Activated CD4-positive, alpha-beta T cell treated with anti-CD3 and anti-CD28 coated beads, Interleukin-2, amount 50 U/mL, for 16 hours (primary cell): ENCODE results near the gene SLC25A45.

Experiments used
- DNase-seq: peaks from one replicate; pipeline ENCODE4 v3.0.0-alpha.2; 2020

The SLC25A45 gene, protein sequence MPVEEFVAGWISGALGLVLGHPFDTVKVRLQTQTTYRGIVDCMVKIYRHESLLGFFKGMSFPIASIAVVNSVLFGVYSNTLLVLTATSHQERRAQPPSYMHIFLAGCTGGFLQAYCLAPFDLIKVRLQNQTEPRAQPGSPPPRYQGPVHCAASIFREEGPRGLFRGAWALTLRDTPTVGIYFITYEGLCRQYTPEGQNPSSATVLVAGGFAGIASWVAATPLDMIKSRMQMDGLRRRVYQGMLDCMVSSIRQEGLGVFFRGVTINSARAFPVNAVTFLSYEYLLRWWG

DNA sequence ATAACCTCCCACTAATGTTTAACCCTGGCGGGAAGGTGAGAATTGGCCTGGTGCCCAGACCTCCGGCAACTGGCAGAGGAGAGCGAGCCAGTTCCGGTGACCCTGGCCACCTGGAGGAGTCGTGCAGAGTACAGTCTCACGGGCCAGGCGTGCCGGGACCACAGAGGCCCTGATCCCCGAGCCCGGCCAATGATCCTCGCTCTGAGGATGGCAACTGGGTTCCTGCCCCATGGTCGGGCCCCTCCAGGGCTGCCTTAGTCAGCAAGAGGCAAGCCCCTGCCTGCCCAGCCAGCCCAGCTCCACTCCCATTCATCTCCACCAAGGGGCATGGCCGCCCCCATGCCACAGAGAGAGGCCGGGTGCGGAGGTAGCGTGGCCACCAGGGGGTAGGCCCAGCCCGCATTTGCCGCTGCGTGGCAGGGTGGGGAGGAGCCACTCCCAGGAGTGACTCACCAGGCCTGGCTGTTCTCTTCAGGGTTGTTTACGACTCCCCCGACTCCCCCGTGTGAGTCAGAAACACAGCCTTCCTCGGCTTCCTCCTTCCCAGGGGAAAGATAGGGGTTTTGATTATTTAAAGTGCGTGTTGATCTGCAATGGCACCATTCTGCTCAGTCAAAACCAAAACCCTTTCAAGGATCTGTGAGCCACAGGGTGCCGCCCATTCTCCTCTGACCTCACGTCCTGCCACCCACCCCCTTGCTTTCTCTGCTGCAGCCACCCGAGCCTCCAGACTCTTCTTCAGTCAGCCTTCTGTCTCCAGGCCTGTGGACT, at the start of gene SLC25A45:
Gene SLC25A45, minus strand, starts transcription at position 614 of the 771 bp plus-strand sequence. CDS start 695 bp downstream, outside the sequence.
- peak; percentile 97 for DNase-seq

DNA sequence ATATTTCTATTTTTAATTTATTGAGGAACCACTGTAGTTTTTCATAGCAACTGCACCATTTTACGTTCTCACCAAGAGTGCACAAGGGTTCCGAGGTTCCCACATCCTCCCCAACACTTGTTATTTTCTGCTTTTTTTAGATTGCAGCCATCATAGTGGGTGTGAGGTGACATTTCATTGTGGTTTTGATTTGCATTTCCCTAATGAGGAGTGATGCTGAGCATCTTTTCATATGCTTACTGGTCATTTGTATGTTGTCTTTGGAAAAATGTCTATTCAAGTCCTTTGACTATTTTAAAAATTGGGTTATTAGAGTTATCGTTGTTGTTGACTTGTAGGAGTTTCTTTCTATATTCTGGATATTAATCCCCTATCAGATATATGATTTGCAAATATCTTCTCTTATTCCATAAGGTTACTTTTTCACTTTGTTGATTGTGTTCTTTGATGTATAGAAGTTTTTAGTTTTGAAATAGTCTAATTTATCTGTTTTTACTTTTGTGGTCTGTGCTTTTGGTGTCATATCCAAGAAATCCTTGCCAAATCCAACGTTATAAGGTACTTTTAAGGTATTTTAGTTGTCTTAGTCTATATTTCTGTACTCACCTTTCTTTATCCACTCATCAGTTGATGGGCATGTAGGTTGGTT, 49.1 kb upstream of the SLC25A45 start:
- DNase-seq: peak; percentile 58

DNA sequence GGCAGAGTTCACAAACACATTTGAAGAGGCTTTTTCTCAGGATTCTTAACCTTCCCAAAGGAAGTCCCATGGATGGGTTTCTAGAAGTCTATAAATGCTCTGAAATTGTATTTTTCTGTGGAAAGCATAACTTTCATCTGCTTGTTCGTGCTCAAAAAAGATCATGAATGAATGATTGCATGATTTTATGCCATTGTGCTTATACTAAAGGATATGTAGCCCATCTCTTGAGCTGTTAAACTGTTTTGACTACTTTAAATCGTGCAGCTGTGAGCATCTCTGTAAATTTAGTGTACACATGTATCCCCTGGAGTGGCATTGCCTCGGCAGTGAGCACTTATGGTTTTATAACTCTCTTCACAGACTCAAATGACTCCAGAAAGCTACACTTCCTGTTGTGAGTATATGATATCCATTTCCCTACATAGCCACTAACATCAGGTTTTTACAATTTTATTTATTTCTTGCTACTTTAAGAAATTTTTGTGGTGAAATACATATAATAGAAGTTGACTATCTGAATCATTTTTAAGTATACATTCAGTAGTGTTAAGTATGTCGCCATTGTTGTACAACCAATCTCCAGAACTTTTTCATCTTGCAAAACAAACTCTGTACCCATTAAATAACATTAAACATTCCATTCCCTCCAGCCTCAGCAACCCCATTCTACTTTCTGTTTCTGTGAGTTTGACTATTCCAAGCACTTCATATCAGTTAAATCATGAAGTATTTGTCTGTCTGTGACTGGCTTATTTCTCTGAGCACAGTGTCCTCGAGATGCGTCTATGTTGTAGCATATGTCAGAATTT, 48.2 kb upstream of the SLC25A45 start:
- DNase-seq: peak; percentile 51

DNA sequence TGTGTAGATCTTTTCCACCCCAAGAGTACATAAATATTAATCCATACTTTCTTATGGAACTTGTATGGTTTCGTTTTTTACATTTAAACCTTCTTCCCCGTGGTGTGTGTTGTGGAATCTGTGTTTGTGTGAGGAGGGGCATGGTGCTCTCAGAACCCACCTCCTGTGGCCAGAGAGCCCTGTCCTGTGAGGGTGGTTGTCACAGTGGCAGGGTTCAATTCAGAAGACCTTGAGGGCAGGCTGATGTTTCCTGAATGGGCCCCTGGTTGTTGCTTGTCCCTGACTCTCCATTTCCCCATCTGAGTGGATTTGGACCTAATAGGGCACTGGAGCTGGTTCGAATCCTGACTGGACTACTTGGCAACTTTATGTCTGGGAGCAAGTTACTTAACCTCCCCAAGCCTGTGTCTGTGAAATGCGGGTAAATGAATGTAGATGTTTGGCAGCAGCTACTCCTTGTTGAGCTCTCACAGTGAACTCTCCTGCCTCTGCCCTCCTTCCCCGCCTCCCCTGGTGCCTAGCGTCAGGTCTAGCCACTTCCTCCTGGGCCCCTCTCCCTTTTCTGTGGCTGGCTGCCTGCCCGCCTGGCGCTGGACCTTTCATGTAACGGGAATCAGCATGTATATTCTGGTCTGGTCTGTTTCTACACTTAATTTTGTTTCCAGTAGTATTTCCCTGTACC, 47.4 kb upstream of the SLC25A45 start:
- peak; percentile 64 for DNase-seq

DNA sequence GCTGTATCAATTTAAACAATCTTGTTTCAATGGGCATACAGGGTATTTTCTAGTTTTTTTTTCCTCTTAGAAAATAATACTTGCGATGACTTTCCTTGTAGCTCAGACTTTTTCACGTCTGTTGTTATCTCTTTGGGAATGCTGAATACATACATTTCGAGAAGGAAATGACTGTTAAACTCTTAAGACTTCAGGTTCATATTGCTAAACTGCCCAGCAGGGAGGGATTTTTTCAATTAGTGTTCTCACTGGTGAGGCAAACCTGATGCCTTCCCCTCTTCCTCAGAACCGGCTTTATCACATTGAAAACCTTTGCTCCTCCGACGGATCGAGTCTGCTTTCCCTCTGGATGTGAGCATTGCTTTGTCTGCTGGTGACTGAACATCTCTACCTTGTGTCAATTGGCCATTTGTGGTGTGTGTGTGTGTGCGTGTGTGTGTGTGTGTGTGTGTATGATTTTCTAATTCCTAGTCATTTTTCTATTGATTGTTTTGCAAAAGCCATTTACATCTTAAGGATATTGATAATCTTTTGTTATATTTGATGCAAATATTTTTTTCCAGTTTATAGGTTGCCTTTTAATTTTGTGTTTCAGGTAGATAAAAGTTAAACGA, 46.7 kb upstream of the SLC25A45 start:
- DNase-seq: peak; percentile 43

DNA sequence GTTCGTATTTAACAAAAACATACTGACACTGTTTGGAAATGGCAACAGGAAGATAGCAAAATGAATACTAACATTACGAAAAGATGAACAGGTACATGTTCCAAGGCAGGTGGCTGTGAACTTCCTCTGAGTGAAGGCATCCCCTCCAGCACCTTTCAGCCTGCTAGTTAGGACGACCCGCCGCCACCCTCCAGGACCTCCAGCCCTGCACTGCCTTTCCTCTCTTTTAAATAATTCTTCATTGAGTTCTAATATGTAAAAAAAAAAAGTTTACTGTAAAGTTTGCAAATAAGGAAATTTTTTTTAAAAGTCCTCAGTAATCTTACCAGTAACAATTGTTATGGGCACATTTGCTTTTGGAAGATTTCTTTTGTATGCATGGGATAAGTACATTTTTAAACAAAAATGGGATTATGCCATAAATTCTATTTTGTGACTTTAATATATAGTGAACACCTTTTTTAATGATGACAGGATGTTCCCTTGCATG, 46.2 kb upstream of the SLC25A45 start:
- DNase-seq: no peak

DNA sequence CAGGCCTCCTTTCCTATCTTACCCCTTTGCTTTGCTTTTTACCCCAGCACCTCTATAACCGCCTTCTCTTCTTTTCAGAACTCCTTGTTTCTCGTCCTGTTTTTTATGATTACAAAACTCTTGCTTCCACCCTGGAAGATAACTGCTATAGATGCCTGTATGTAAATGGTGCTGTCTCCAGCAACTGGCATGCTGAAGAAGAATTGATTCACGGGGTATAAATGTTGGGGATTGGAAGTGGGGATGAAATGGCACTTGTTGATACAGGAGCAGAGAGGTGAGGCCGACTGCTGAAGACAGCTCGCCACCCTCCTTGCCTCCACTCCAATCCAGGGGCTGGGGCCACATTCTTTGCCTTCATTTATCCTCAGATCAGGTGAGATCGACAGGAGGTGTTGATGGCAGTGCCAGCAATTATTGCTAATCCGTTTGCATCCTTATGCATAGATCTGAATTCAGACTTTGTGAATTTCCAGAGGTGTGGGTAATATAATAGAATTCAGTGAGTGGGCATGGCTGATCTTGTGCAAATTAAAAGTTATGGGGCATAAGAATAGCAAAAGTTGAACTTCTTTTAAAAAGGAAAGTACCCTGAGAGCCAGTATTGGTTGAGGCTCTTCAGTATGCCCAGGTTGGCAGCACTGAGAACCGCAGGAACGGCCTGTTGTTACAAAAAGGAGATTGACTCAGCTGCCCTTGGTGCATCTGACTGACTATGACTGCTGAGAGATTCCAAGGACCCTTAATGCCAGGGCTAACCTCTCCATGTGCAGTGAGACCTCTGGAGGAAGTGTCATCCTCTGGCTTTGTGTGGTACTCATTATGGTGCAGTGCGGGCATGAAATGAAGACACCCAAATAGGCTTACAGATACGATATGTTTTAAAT, 45.5 kb upstream of the SLC25A45 start:
- DNase-seq: peak; percentile 71

DNA sequence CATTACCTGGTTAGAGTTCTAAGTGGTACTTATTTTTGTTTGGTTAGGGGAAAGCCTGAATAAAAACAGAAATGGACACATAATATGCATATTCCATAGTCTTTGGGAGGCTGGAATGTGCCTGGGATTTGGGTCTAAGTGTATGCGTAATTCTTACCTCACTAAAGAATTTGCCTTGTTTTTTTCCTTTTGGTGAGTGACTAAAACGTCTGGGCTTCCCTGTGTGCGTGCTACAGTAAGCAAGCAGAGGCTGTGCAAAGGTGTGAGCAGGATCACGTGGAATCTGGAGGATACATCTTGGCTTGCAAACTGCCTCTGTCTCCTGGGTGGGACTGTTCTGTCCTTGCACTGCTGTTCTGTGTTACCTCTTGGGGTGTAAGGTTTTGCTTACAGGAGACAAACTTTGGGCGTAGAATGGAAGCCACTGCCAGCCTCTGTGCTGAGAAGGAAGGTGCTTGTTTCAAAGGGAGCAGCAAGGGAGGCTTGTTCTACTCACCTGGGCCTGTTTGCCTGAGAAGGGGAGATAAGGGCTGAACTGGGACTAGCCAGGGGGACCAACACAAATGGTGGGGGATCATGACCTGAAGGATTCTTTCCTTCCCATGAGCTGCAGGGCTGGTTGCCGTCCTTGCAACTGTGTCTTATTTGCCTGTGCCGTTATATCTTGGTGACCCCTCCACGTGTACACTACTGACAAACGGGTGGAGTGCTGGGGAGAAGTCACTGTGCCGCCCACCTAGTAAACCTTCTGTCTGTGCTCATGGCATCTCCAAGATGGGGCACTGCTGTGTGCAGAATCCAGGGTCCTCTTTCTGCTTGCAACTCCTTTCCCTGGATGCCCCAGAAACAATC, 44.6 kb upstream of the SLC25A45 start:
- DNase-seq: peak; percentile 62

DNA sequence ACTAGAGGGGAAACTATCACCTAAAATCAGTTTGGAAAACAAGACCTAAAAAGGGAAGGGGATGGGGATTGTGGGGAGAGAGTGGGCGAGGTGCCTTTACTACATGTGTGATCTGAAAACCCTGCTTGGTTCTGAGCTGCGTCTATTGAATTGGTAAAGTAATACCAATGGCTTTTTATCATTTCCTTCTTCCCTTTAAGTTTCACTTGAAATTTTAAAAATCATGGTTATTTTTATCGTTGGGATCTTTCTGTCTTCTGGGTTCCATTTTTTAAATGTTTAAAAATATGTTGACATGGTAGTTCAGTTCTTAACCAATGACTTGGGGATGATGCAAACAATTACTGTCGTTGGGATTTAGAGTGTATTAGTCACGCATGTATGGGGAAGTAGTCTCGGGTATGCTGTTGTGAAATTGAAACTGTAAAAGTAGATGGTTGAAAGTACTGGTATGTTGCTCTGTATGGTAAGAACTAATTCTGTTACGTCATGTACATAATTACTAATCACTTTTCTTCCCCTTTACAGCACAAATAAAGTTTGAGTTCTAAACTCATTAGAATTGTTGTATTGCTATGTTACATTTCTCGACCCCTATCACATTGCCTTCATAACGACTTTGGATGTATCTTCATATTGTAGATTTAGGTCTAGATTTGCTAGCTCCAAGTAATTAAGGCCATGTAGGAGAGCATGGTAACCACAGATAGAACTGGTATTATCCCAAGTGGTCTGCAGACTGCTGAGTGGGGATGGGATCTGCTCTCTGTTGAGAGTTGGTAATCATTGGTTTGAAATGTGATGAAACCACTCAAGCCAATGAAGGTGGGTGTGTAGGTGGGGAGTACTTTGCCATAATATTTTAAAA, 43.8 kb upstream of the SLC25A45 start:
- peak; percentile 91 for DNase-seq

DNA sequence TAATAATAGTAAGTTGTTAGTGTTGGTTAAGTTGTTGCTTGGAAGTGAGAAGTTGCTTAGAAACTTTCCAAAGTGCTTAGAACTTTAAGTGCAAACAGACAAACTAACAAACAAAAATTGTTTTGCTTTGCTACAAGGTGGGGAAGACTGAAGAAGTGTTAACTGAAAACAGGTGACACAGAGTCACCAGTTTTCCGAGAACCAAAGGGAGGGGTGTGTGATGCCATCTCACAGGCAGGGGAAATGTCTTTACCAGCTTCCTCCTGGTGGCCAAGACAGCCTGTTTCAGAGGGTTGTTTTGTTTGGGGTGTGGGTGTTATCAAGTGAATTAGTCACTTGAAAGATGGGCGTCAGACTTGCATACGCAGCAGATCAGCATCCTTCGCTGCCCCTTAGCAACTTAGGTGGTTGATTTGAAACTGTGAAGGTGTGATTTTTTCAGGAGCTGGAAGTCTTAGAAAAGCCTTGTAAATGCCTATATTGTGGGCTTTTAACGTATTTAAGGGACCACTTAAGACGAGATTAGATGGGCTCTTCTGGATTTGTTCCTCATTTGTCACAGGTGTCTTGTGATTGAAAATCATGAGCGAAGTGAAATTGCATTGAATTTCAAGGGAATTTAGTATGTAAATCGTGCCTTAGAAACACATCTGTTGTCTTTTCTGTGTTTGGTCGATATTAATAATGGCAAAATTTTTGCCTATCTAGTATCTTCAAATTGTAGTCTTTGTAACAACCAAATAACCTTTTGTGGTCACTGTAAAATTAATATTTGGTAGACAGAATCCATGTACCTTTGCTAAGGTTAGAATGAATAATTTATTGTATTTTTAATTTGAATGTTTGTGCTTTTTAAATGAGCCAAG, 42.9 kb upstream of the SLC25A45 start:
- DNase-seq: peak; percentile 95

DNA sequence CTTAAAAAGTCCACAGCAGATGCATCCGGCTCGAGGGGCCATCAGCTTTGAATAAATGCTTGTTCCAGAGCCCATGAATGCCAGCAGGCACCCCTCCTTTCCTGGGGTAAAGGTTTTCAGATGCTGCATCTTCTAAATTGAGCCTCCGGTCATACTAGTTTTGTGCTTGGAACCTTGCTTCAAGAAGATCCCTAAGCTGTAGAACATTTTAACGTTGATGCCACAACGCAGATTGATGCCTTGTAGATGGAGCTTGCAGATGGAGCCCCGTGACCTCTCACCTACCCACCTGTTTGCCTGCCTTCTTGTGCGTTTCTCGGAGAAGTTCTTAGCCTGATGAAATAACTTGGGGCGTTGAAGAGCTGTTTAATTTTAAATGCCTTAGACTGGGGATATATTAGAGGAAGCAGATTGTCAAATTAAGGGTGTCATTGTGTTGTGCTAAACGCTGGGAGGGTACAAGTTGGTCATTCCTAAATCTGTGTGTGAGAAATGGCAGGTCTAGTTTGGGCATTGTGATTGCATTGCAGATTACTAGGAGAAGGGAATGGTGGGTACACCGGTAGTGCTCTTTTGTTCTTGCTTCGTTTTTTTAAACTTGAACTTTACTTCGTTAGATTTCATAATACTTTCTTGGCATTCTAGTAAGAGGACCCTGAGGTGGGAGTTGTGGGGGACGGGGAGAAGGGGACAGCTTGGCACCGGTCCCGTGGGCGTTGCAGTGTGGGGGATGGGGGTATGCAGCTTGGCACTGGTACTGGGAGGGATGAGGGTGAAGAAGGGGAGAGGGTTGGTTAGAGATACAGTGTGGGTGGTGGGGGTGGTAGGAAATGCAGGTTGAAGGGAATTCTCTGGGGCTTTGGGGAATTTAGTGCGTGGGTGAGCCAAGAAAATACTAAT, 42.0 kb upstream of the SLC25A45 start:
- peak; percentile 67 for DNase-seq

DNA sequence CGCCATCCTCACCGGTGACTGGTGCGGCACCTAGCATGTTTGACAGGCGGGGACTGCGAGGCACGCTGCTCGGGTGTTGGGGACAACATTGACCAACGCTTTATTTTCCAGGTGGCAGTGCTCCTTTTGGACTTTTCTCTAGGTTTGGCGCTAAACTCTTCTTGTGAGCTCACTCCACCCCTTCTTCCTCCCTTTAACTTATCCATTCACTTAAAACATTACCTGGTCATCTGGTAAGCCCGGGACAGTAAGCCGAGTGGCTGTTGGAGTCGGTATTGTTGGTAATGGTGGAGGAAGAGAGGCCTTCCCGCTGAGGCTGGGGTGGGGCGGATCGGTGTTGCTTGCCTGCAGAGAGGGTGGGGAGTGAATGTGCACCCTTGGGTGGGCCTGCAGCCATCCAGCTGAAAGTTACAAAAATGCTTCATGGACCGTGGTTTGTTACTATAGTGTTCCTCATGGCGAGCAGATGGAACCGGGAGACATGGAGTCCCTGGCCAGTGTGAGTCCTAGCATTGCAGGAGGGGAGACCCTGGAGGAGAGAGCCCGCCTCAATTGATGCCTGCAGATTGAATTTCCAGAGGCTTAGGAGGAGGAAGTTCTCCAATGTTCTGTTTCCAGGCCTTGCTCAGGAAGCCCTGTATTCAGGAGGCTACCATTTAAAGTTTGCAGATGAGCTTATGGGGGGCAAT, 41.2 kb upstream of the SLC25A45 start:
- peak; percentile 43 for DNase-seq

DNA sequence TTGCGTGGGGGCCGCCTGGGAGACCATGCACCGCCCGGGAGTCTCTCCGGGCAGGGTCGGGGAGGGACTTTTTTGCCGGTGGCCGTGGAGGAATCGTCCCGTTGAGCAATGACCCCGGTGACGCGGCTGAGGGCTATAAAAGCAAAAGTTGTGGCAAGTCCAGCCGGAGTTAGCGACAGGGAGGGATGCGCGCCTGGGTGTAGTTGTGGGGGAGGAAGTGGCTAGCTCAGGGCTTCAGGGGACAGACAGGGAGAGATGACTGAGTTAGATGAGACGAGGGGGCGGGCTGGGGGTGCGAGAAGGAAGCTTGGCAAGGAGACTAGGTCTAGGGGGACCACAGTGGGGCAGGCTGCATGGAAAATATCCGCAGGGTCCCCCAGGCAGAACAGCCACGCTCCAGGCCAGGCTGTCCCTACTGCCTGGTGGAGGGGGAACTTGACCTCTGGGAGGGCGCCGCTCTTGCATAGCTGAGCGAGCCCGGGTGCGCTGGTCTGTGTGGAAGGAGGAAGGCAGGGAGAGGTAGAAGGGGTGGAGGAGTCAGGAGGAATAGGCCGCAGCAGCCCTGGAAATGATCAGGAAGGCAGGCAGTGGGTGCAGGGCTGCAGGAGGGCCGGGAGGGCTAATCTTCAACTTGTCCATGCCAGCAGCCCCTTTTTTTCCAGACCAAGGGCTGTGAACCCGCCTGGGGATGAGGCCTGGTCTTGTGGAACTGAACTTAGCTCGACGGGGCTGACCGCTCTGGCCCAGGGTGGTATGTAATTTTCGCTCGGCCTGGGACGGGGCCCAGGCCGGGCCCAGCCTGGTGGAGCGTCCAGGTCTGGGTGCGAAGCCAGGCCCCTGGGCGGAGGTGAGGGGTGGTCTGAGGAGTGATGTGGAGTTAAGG, 40.4 kb upstream of the SLC25A45 start, which contains the start of gene NEAT1:
Gene NEAT1, plus strand, starts transcription at position 166 of the 883 bp plus-strand sequence.
- peak; percentile 97 for DNase-seq

DNA sequence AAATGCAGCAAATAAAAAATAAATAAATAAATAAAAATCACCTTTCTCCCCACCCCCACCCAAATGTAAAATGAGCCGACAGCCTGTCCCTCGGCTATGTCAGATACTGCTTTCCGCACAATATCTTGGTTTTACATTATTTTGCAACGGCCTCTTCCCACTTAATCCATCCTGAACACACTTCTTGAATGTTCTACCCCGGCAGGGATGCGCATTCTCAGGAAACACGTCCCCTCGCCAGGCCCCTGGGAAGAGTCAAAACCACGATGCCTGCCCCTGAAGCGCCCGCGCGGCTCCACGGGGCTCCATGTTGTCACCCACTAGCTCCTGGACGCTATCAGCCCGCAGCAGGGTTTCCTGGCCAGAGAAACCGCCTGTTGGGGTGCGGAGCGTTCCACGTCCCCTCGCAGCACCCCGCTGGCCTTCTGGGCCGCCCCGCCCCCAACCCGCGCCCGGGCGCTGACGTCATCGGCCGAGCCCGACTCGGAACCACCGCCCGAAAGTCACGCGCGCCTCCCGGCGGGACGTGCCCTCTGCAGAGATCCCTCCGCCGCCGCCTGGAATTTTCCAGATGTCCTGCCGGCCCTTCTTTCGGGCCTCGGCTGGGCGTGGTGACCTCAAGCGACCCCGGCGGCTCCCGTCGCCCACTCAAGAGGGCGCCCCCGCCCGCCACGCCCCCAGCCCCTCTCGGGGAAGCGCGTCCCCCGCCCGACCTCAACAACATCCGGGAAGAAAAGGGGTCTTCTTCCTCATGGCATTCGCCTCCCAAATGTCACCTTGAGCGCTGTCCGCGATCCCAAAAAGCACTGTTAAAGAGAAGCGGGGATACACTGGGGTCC, 39.6 kb upstream of the SLC25A45 start:
- DNase-seq: peak; percentile 97
